Renal cortical epithelial cell (primary cell): ENCODE data around the gene UHRF2. TPM values are rescaled to one million over a fixed set of nuclear protein-coding genes. Genes with fewer than 3 reads are reported as not detected.
A peak's percentile ranks its signal among the peaks of the same experiment; 100 is the strongest.
"Not testable (repeated sequence)": the region's sequence is repeated elsewhere in the genome, so short reads cannot be mapped to it uniquely, and the experiment has no call there.

ENCODE experiments used
- DNase-seq: peaks from one replicate; pipeline ENCODE4 v3.0.0-alpha.2; 2011; ENCODE audit warnings: low read depth
- total RNA-seq: library from RNA; depleted of rRNA; stranded (reverse); fragments of >200 nt; gene quantifications from 2 replicates; pipeline ENCODE4 v1.2.3, GENCODE V29; 2014

UHRF2 gene
- total RNA-seq, 1 donor from 2014 or later = 53.5 TPM

- DNase-seq = no peak
Measured at GRCh38 chr9:6488395-6488794, 75.4 kb downstream of the UHRF2 start.

GRCh38 chr9:6489099-6489498 is 76.1 kb downstream of the UHRF2 start:
- no peak for DNase-seq

- no peak for DNase-seq
Measured at GRCh38 chr9:6490863-6491262, 77.9 kb downstream of the UHRF2 start.

GRCh38 chr9:6495466-6495865 is 82.5 kb downstream of the UHRF2 start:
- DNase-seq = peak; percentile 5

- peak; percentile 52 for DNase-seq
Measured at GRCh38 chr9:6498982-6499381, 86.0 kb downstream of the UHRF2 start.

GRCh38 chr9:6501526-6502210 is 88.7 kb downstream of the UHRF2 start:
- DNase-seq = no peak

GRCh38 chr9:6502399-6502798 is 89.4 kb downstream of the UHRF2 start:
- DNase-seq = no peak

- peak; percentile 68 for DNase-seq
Measured at GRCh38 chr9:6506571-6506970, 93.6 kb downstream of the UHRF2 start.

- no peak for DNase-seq
Measured at GRCh38 chr9:6512085-6512657, 99.2 kb downstream of the UHRF2 start.

GRCh38 chr9:6522263-6522662 is 109.3 kb downstream of the UHRF2 start:
- no peak for DNase-seq

- no peak for DNase-seq
Measured at GRCh38 chr9:6525326-6526045, 112.5 kb downstream of the UHRF2 start.

- no peak for DNase-seq
Measured at GRCh38 chr9:6535594-6535993, 122.6 kb downstream of the UHRF2 start.

- DNase-seq = peak; percentile 25
Measured at GRCh38 chr9:6538666-6539071, 125.7 kb downstream of the UHRF2 start.

- not testable (repeated sequence) for DNase-seq
Measured at GRCh38 chr9:6542617-6543016, 129.6 kb downstream of the UHRF2 start.

GRCh38 chr9:6543204-6543603 is 130.2 kb downstream of the UHRF2 start:
- no peak for DNase-seq

- peak; percentile 42 for DNase-seq
Measured at GRCh38 chr9:6545017-6545691, 132.2 kb downstream of the UHRF2 start.

GRCh38 chr9:6549106-6549800 is 136.3 kb downstream of the UHRF2 start:
- no peak for DNase-seq

GRCh38 chr9:6551136-6551535 is 138.1 kb downstream of the UHRF2 start:
- DNase-seq = no peak

GRCh38 chr9:6552033-6552432 is 139.0 kb downstream of the UHRF2 start:
- DNase-seq = no peak

- DNase-seq = no peak
Measured at GRCh38 chr9:6552498-6553121, 139.6 kb downstream of the UHRF2 start.

GRCh38 chr9:6553866-6554265 is 140.9 kb downstream of the UHRF2 start:
- DNase-seq = no peak
